ENCODE data around the gene TTLL6.

Gene TTLL6

DNA sequence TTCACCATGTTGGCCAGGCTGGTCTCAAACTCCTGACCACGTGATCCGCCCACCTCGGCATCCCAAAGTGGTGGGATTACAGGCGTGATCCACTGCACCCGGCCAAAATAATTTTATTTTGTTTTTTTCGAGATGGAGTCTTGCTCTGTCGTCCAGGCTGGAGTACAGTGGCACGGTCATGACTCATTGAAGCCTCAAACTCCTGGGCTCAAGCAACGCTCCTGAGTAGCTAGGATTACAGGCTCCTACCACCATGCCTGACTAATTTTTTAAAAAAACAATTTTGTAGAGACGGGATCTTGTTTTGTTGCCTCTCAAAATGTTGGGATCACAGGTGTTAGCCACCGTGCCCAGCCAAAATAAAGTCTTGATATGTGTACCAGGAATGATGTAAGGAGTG, 2.4 kb upstream of the TTLL6 start:
- Histone ChIP-seq H3K4me3 (ENCODE audit: low read length) (no peak overlapping the region), H3K27me3 (ENCODE audit: control insufficient read depth, low read length) (peaks cover 35% of the 10 kb centered on the region), H3F3A (ENCODE audit: control insufficient read depth, insufficient read depth) (no peaks in the 10 kb centered on the region), H3K9me2 (replicated peaks; ENCODE audit: control insufficient read depth, low read length) (no peaks in the 10 kb centered on the region), H3K4me1 (ENCODE audit: control insufficient read depth, low read length) (peaks cover 8% of the 10 kb centered on the region), H3K79me2 (ENCODE audit: control insufficient read depth, low read length) (no peaks in the 10 kb centered on the region), H4K20me1 (ENCODE audit: control insufficient read depth, insufficient read depth, low read depth, low read length) (no peaks in the 10 kb centered on the region), H3K4me2 (ENCODE audit: low read length) (no peak overlapping the region), H3K9me3 (ENCODE audit: control insufficient read depth, insufficient read depth, low read length) (no peaks in the 10 kb centered on the region), H3K36me3 (ENCODE audit: control insufficient read depth, low read length) (no peaks in the 10 kb centered on the region), H3K27ac (ENCODE audit: low read depth, low read length) (no peak overlapping the region)
- TF ChIP-seq, protein P1, sequence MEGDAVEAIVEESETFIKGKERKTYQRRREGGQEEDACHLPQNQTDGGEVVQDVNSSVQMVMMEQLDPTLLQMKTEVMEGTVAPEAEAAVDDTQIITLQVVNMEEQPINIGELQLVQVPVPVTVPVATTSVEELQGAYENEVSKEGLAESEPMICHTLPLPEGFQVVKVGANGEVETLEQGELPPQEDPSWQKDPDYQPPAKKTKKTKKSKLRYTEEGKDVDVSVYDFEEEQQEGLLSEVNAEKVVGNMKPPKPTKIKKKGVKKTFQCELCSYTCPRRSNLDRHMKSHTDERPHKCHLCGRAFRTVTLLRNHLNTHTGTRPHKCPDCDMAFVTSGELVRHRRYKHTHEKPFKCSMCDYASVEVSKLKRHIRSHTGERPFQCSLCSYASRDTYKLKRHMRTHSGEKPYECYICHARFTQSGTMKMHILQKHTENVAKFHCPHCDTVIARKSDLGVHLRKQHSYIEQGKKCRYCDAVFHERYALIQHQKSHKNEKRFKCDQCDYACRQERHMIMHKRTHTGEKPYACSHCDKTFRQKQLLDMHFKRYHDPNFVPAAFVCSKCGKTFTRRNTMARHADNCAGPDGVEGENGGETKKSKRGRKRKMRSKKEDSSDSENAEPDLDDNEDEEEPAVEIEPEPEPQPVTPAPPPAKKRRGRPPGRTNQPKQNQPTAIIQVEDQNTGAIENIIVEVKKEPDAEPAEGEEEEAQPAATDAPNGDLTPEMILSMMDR (IDR thresholded peaks at IDR 0.05; ENCODE audit: low read depth, low read length, poor library complexity, severe bottlenecking), result no peak
- TF ChIP-seq EZH2phosphoT487 (IDR thresholded peaks at IDR 0.05; ENCODE audit: borderline replicate concordance, low read length), result no peak

DNA sequence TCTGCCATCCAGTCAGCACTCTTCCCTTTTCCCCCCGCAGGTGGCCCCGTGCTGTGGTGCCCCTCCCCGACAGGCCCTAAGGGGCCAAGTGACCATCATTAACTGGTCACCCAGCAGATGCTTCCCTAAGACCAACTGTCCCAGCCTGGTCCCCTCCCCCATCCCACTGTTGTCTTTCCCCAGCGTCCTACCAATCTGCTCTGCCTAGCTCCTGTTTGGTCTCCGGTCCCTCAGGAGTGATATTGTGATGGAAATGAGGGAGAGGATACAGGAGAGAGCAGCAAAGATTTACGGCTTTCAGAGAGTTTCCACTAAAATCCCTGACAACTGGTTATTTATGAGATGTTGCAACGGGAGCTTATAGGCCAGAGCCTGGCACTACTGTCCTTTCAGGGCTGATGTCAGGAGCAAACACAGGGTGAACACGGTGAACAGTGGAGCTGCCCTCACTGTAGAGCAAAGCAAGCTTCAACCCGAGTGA, 1.4 kb upstream of the TTLL6 start:
- no peak overlapping the region for H3K4me2 ChIP-seq (ENCODE audit: low read length)
- no peaks in the 10 kb centered on the region for H3K9me3 ChIP-seq (ENCODE audit: control insufficient read depth, insufficient read depth, low read length)
- no peaks in the 10 kb centered on the region for H3K36me3 ChIP-seq (ENCODE audit: control insufficient read depth, low read length)
- H3K79me2 ChIP-seq (ENCODE audit: control insufficient read depth, low read length), result no peaks in the 10 kb centered on the region
- H3K27ac ChIP-seq (ENCODE audit: low read depth, low read length), result no peak overlapping the region
- H4K20me1 ChIP-seq (ENCODE audit: control insufficient read depth, insufficient read depth, low read depth, low read length), result no peaks in the 10 kb centered on the region
- peaks cover 41% of the 10 kb centered on the region for H3K27me3 ChIP-seq (ENCODE audit: control insufficient read depth, low read length)
- H3K9me2 ChIP-seq (replicated peaks; ENCODE audit: control insufficient read depth, low read length), result no peaks in the 10 kb centered on the region
- no peaks in the 10 kb centered on the region for H3F3A ChIP-seq (ENCODE audit: control insufficient read depth, insufficient read depth)
- no peak for TF ChIP-seq EZH2phosphoT487 (IDR thresholded peaks at IDR 0.05; ENCODE audit: borderline replicate concordance, low read length)
- TF ChIP-seq, protein P1 (IDR thresholded peaks at IDR 0.05; ENCODE audit: low read depth, low read length, poor library complexity, severe bottlenecking), result no peak
- no peak overlapping the region for H3K4me3 ChIP-seq (ENCODE audit: low read length)
- H3K4me1 ChIP-seq (ENCODE audit: control insufficient read depth, low read length), result peaks cover 8% of the 10 kb centered on the region

DNA sequence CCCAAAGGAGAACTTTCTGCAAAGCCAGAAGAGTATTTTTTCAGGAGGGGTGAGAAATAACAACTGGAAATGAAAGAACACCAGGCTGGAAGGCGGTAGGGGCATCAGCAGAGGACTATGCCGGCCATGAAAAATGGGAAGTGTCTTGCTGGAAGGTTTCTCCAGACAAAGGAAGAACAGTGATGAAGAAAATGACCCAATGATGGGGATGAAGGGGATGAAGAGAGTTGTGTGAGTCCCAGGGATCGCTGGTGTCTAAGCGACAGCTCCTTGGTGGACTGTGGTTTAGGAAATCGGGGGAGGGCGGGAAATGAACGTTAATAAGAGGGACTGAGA, 623 bp downstream of the TTLL6 start:
- peak overlapping the region; percentile 64 for H3K4me2 ChIP-seq (ENCODE audit: low read length)
- no peaks in the 10 kb centered on the region for H3F3A ChIP-seq (ENCODE audit: control insufficient read depth, insufficient read depth)
- peak overlapping the region; percentile 59; the same call in 1 of the 2 replicates for H3K4me3 ChIP-seq (ENCODE audit: low read length)
- no peaks in the 10 kb centered on the region for H3K9me3 ChIP-seq (ENCODE audit: control insufficient read depth, insufficient read depth, low read length)
- TF ChIP-seq, protein P1 (IDR thresholded peaks at IDR 0.05; ENCODE audit: low read depth, low read length, poor library complexity, severe bottlenecking), result no peak
- no peak; the same call in 1 of the 2 replicates for TF ChIP-seq EZH2phosphoT487 (IDR thresholded peaks at IDR 0.05; ENCODE audit: borderline replicate concordance, low read length)
- H3K27ac ChIP-seq (ENCODE audit: low read depth, low read length), result no peak overlapping the region
- no peaks in the 10 kb centered on the region for H3K36me3 ChIP-seq (ENCODE audit: control insufficient read depth, low read length)
- H3K79me2 ChIP-seq (ENCODE audit: control insufficient read depth, low read length), result no peaks in the 10 kb centered on the region
- peaks cover 8% of the 10 kb centered on the region for H3K4me1 ChIP-seq (ENCODE audit: control insufficient read depth, low read length)
- no peaks in the 10 kb centered on the region for H3K9me2 ChIP-seq (replicated peaks; ENCODE audit: control insufficient read depth, low read length)
- H3K27me3 ChIP-seq (ENCODE audit: control insufficient read depth, low read length), result peaks cover 50% of the 10 kb centered on the region
- H4K20me1 ChIP-seq (ENCODE audit: control insufficient read depth, insufficient read depth, low read depth, low read length), result no peaks in the 10 kb centered on the region

Measured in DOHH2 (cell line).